ENCODE measurements around the gene C1orf21.

DNA sequence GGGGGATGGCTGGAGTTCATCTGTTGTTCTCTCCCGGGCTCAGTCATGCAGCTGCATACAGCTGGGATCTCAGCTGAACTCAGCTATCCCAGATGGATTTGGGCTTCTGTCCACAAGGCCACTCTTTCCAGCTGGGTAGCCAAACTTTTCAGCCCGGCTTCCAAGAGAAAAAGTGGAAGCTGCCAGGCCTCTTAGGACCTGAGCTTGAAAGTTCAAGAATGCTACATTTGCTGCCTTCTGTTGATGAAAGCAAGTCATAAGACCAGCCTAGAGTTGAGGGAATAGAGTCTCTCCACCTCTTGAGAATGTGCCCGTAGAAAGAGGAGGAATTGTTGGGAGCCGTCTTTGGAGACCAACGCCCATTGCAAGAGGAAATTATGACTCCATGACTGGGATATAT is 95.3 kb downstream of the C1orf21 start:
- TF ChIP-seq CTCF (IDR thresholded peaks at IDR 0.05): no peak
- no peak for TF ChIP-seq POLR2A (IDR thresholded peaks at IDR 0.05)

Measured in body of pancreas (tissue), 4 donors.